A673 (cell line): ENCODE measurements around the gene UBE3C.

Source experiments
- CTCF ChIP-seq: fragments of 300-800, 200-600 bp; sonication (generic); conservative IDR thresholded peaks from 2 replicates; pipeline ENCODE4 v1.5.1; 2017; ENCODE audit warnings: low read depth, mild to moderate bottlenecking, antibody characterized with exemption, low read length, moderate library complexity, mixed read lengths
- EZH2 ChIP-seq: fragments of 200-600 bp; sonication (generic); IDR thresholded peaks from 2 replicates; pipeline ENCODE4 v1.6.1; 2017; ENCODE audit warnings: borderline replicate concordance, low read depth, mild to moderate bottlenecking, mixed read lengths, antibody characterized with exemption, low read length; ENCODE audit not compliant: poor library complexity, severe bottlenecking

- TF ChIP-seq CTCF = no peak
- no peak for TF ChIP-seq EZH2
Measured at GRCh38 chr7:157158400-157158799, 19.7 kb downstream of the UBE3C start.
